Esophagus muscularis mucosa (tissue), 4 donors: ENCODE data around the gene KRT83. TPM values are rescaled to one million over a fixed set of nuclear protein-coding genes. Genes with fewer than 3 reads are reported as not detected.

ENCODE experiments used
- DNase-seq: peaks from one replicate; pipeline ENCODE4 v3.0.0-alpha.2; 2017; ENCODE audit errors: extremely low spot score
- H3K27ac ChIP-seq, 4 donors: fragments of 200-600 bp; sonication (generic); replicated peaks in 1 of 4; 1 replicate in 3 of 4; 2 replicates in 1 of 4; pipeline ENCODE4 v1.5.1; 2016 to 2019; ENCODE audit warnings: mild to moderate bottlenecking in 1 of 4
- H3K27me3 ChIP-seq, 4 donors: fragments of 200-600 bp; sonication (generic); one replicate each; pipeline versions ENCODE4 v1.5.1 to v1.6.0; 2016 to 2019
- H3K36me3 ChIP-seq, 4 donors: fragments of 200-600 bp; sonication (generic); one replicate each; pipeline ENCODE4 v1.5.1; 2016 to 2019
- H3K4me1 ChIP-seq, 4 donors: fragments of 200-600 bp; sonication (generic); one replicate each; pipeline ENCODE4 v1.5.1; 2016 to 2019
- H3K4me3 ChIP-seq, 4 donors: fragments of 200-600 bp; sonication (generic); 1 replicate in 2 of 4; 2 replicates in 2 of 4; pipeline ENCODE4 v1.5.1; 2016 to 2019; ENCODE audit warnings: mild to moderate bottlenecking in 4 of 4, moderate library complexity in 1 of 4
- H3K9me3 ChIP-seq, 4 donors: fragments of 200-600 bp; sonication (generic); 1 replicate in 3 of 4; 2 replicates in 1 of 4; pipeline ENCODE4 v1.5.1; 2016 to 2019
- CTCF ChIP-seq, 3 experiments: fragments of 200-600 bp in 2 of 3; fragments of 450-650 bp in 1 of 3; sonication (generic) in 2 of 3; IDR thresholded peaks; one replicate each; pipeline ENCODE4 v1.5.1; 2017 to 2019; ENCODE audit warnings: antibody characterized with exemption in 3 of 3, mild to moderate bottlenecking in 2 of 3, moderate library complexity in 1 of 3
- EP300 ChIP-seq: sonication (generic); formaldehyde crosslinking; IDR thresholded peaks from one replicate; pipeline ENCODE4 v1.6.1; 2017; ENCODE audit warnings: antibody characterized with exemption
- POLR2A ChIP-seq: fragments of 450-650 bp; IDR thresholded peaks from one replicate; pipeline ENCODE4 v1.6.1; 2017; ENCODE audit warnings: antibody characterized with exemption, moderate library complexity, mild to moderate bottlenecking, low read depth
- POLR2AphosphoS5 ChIP-seq, 2 donors: sonication (generic); formaldehyde crosslinking; IDR thresholded peaks; one replicate each; pipeline ENCODE4 v1.6.1; 2017; ENCODE audit warnings: antibody characterized with exemption in 2 of 2
- WGBS: methylation state at CpG from one replicate; pipeline ENCODE4 v1.1.5; 2018; 5-methylcytosine and 5-hydroxymethylcytosine counted together
- intact Hi-C: fragments of 100-400 bp; cut with DNase I; formaldehyde crosslinking; loops from one replicate; pipeline ENCODE4 v1.15.1; 2023
- total RNA-seq, 4 donors: library from RNA; depleted of rRNA; stranded (reverse); fragments of >200 nt; gene quantifications; one replicate each; pipeline versions ENCODE4 v1.1.0 to v1.2.1, GENCODE V29; 2016

The KRT83 gene
- total RNA-seq, 4 donors from 2014 or later = not detected

- DNase-seq = no peak
- no peak overlapping the region for H3K4me3 ChIP-seq
- TF ChIP-seq POLR2AphosphoS5 (IDR thresholded peaks at IDR 0.05) (no peak), POLR2A (no peak), EP300 (no peak), CTCF (IDR thresholded peaks at IDR 0.05) (no peak)
- H3K4me1 ChIP-seq = no peaks in the 10 kb centered on the region
- no peaks in the 10 kb centered on the region for H3K9me3 ChIP-seq
- H3K36me3 ChIP-seq = no peaks in the 10 kb centered on the region
- H3K27me3 ChIP-seq = no peaks in the 10 kb centered on the region
- 75% methylated on average over 4 of the region's 4 CpGs for WGBS
- intact Hi-C loops = no loop called here
- no peak overlapping the region for H3K27ac ChIP-seq
Measured at GRCh38 chr12:52298677-52299190, 22.5 kb downstream of the KRT83 start.

GRCh38 chr12:52296572-52297215 is 24.5 kb downstream of the KRT83 start:
- no peak overlapping the region for H3K27ac ChIP-seq
- intact Hi-C loops = no loop called here
- 93% methylated on average over 5 of the region's 5 CpGs for WGBS
- H3K36me3 ChIP-seq = no peaks in the 10 kb centered on the region
- H3K9me3 ChIP-seq = no peaks in the 10 kb centered on the region
- no peak overlapping the region for H3K4me3 ChIP-seq
- TF ChIP-seq POLR2A (no peak), CTCF (IDR thresholded peaks at IDR 0.05) (no peak), POLR2AphosphoS5 (IDR thresholded peaks at IDR 0.05) (no peak), EP300 (no peak)
- no peak for DNase-seq
- peaks cover 0 to 3% (median 0%) of the 10 kb centered on the region in 4 donors for H3K27me3 ChIP-seq
- no peaks in the 10 kb centered on the region for H3K4me1 ChIP-seq

GRCh38 chr12:52295663-52296062 is 25.5 kb downstream of the KRT83 start:
- no peak overlapping the region for H3K27ac ChIP-seq
- TF ChIP-seq EP300 (no peak), CTCF (IDR thresholded peaks at IDR 0.05) (no peak), POLR2A (no peak), POLR2AphosphoS5 (IDR thresholded peaks at IDR 0.05) (no peak)
- DNase-seq = no peak
- intact Hi-C loops = no loop called here
- H3K27me3 ChIP-seq = peaks cover 0 to 9% (median 0%) of the 10 kb centered on the region in 4 donors
- WGBS = 93% methylated on average over 1 of the region's 1 CpG
- no peaks in the 10 kb centered on the region for H3K9me3 ChIP-seq
- no peaks in the 10 kb centered on the region for H3K36me3 ChIP-seq
- no peak overlapping the region for H3K4me3 ChIP-seq
- no peaks in the 10 kb centered on the region for H3K4me1 ChIP-seq

- no peaks in the 10 kb centered on the region for H3K36me3 ChIP-seq
Measured at GRCh38 chr12:52294803-52295202, 26.4 kb downstream of the KRT83 start.

More at GRCh38 chr12:52294803-52295202, 26.4 kb downstream of the KRT83 start:
- no peak overlapping the region for H3K27ac ChIP-seq
- no peaks in the 10 kb centered on the region for H3K9me3 ChIP-seq
- H3K4me3 ChIP-seq = no peak overlapping the region
- WGBS = 16% methylated on average over 1 of the region's 1 CpG
- TF ChIP-seq POLR2A (no peak), CTCF (IDR thresholded peaks at IDR 0.05) (no peak), POLR2AphosphoS5 (IDR thresholded peaks at IDR 0.05) (no peak), EP300 (no peak)
- intact Hi-C loops = no loop called here
- no peak for DNase-seq
- H3K27me3 ChIP-seq = peaks cover 0 to 9% (median 0%) of the 10 kb centered on the region in 4 donors
- H3K4me1 ChIP-seq = no peaks in the 10 kb centered on the region
